IMR-90 (cell line): ENCODE measurements around the gene MRTFA. TPM values are rescaled to one million over a fixed set of nuclear protein-coding genes. Genes with fewer than 3 reads are reported as not detected.

Experiments
- ATAC-seq: fragments of 200-7000 bp; cut with Tn5 transposase; 2 replicates; pipeline ENCODE4 v1.9.1; 2020; ENCODE audit warnings: low read depth, mild to moderate bottlenecking, moderate library complexity
- BruUV-seq: library from RNA; stranded (reverse); fragments of 400-500 nt; replicated peaks from 2 replicates; lab custom pipeline; 2021; lab: Mats Ljungman, UMichigan
- CTCF ChIA-PET: fragments of 300-600 bp; formaldehyde crosslinking; extraction: SDS; loops from one replicate; lab custom pipeline; 2021; ENCODE audit warnings: antibody characterized with exemption; lab: Yijun Ruan, JAX
- POLR2A ChIA-PET: fragments of 300-600 bp; sonication (Branson Sonifier 250); formaldehyde crosslinking; loops from one replicate; lab custom pipeline; 2022; ENCODE audit warnings: antibody characterized with exemption; ENCODE audit not compliant: unreplicated experiment; lab: Charles Lee
- DNase-seq: peaks from one replicate; pipeline ENCODE4 v3.0.0; 2013
- H2AFZ ChIP-seq: replicated peaks from 2 replicates; pipeline ENCODE3; 2013; ENCODE audit warnings: low read length, mild to moderate bottlenecking; ENCODE audit not compliant: poor library complexity
- H2AK5ac ChIP-seq: 2 replicates; pipeline ENCODE4 v1.6.1; 2013; ENCODE audit warnings: low read depth, low read length, inconsistent platforms
- H2AK9ac ChIP-seq: replicated peaks from 2 replicates; pipeline ENCODE3; 2013; ENCODE audit warnings: mild to moderate bottlenecking, low read depth, low read length, moderate library complexity; ENCODE audit not compliant: poor library complexity
- H2BK120ac ChIP-seq: 2 replicates; pipeline ENCODE4 v1.6.1; 2013; ENCODE audit warnings: low read depth, low read length, inconsistent platforms
- H2BK15ac ChIP-seq: 3 replicates; pipeline ENCODE4 v1.6.1; 2013; ENCODE audit warnings: low read depth, low read length, inconsistent platforms
- H2BK20ac ChIP-seq: 2 replicates; pipeline ENCODE4 v1.6.1; 2013; ENCODE audit warnings: low read depth, mild to moderate bottlenecking, inconsistent platforms, low read length, moderate library complexity
- H2BK5ac ChIP-seq: 2 replicates; pipeline ENCODE4 v1.6.1; 2013; ENCODE audit warnings: mild to moderate bottlenecking, low read depth, low read length, inconsistent platforms; ENCODE audit not compliant: poor library complexity, severe bottlenecking
- H3K14ac ChIP-seq: replicated peaks from 2 replicates; pipeline ENCODE4 v1.6.1; 2013; ENCODE audit warnings: low read depth, low read length, inconsistent platforms
- H3K18ac ChIP-seq: 2 replicates; pipeline ENCODE4 v1.6.1; 2013; ENCODE audit warnings: low read depth, low read length, control low read depth
- H3K23ac ChIP-seq: 2 replicates; pipeline ENCODE4 v1.6.1; 2013; ENCODE audit warnings: low read depth, low read length, inconsistent platforms
- H3K27ac ChIP-seq: 2 replicates; pipeline ENCODE4 v1.5.1; 2013; ENCODE audit warnings: mild to moderate bottlenecking, control low read depth, low read length; ENCODE audit not compliant: insufficient read depth
- H3K27me3 ChIP-seq: 2 replicates; pipeline ENCODE4 v1.6.1; 2013; ENCODE audit warnings: low read length; ENCODE audit not compliant: control insufficient read depth, insufficient read depth
- H3K36me3 ChIP-seq: 2 replicates; pipeline ENCODE4 v1.6.1; 2013; ENCODE audit warnings: low read length, mixed read lengths; ENCODE audit not compliant: control insufficient read depth, insufficient read depth
- H3K4ac ChIP-seq: 2 replicates; pipeline ENCODE4 v1.6.1; 2013; ENCODE audit warnings: low read depth, low read length, inconsistent platforms
- H3K4me1 ChIP-seq: 2 replicates; pipeline ENCODE4 v1.6.1; 2013; ENCODE audit warnings: low read length, mixed read lengths; ENCODE audit not compliant: control insufficient read depth, insufficient read depth
- H3K4me2 ChIP-seq: 2 replicates; pipeline ENCODE4 v1.6.1; 2013; ENCODE audit warnings: low read depth, mild to moderate bottlenecking, control low read depth, low read length, moderate library complexity
- H3K4me3 ChIP-seq: 2 replicates; pipeline ENCODE4 v1.5.1; 2013; ENCODE audit warnings: low read depth, mild to moderate bottlenecking, control low read depth, low read length, moderate library complexity; ENCODE audit not compliant: insufficient read depth
- H3K56ac ChIP-seq: 2 replicates; pipeline ENCODE4 v1.6.1; 2013; ENCODE audit warnings: low read length, inconsistent platforms; ENCODE audit not compliant: insufficient read depth; ENCODE audit errors: extremely low read depth
- H3K79me1 ChIP-seq, 2 experiments: 2 replicates each; pipeline ENCODE4 v1.6.1; 2013; ENCODE audit warnings: low read length in 2 of 2, inconsistent platforms in 1 of 2, low read depth in 1 of 2
- H3K9ac ChIP-seq: 2 replicates; pipeline ENCODE4 v1.6.1; 2013; ENCODE audit warnings: low read depth, low read length, control low read depth
- H3K9me1 ChIP-seq: 2 replicates; pipeline ENCODE4 v1.6.1; 2013; ENCODE audit warnings: low read length, inconsistent platforms; ENCODE audit not compliant: insufficient read depth
- H3K9me3 ChIP-seq: 2 replicates; pipeline ENCODE4 v1.6.1; 2013; ENCODE audit warnings: low read length; ENCODE audit not compliant: control insufficient read depth, insufficient read depth
- H4K20me1 ChIP-seq: 2 replicates; pipeline ENCODE4 v1.6.1; 2013; ENCODE audit warnings: low read length, inconsistent platforms; ENCODE audit not compliant: insufficient read depth
- H4K5ac ChIP-seq: 2 replicates; pipeline ENCODE4 v1.6.1; 2013; ENCODE audit warnings: mild to moderate bottlenecking, low read depth, low read length, control low read depth
- H4K8ac ChIP-seq, 2 experiments: 2 replicates each; pipeline ENCODE4 v1.6.1; 2013; ENCODE audit warnings: low read depth in 2 of 2, low read length in 2 of 2, control low read depth in 1 of 2, inconsistent platforms in 1 of 2
- H4K91ac ChIP-seq: 2 replicates; pipeline ENCODE4 v1.6.1; 2013; ENCODE audit warnings: low read depth, low read length, inconsistent platforms; ENCODE audit not compliant: insufficient read depth
- CHD1 ChIP-seq: IDR thresholded peaks from 2 replicates; pipeline ENCODE4 v1.6.1; 2012; ENCODE audit warnings: low read depth, low read length, improper control_type of control experiment
- POLR2A ChIP-seq: IDR thresholded peaks from 2 replicates; pipeline ENCODE4 v1.6.1; 2012; ENCODE audit warnings: mild to moderate bottlenecking, low read depth, low read length
- RAD21 ChIP-seq: IDR thresholded peaks from 2 replicates; pipeline ENCODE4 v1.6.1; 2012; ENCODE audit warnings: low read length, improper control_type of control experiment
- WGBS, 2 experiments: methylation state at CpG; one replicate each; pipeline versions ENCODE4 v1.1.5 to v1.1.7; 2013; ENCODE audit warnings: missing lambda C conversion rate in 2 of 2; ENCODE audit not compliant: insufficient read length in 1 of 2; ENCODE audit errors: extremely low coverage in 2 of 2; 5-methylcytosine and 5-hydroxymethylcytosine counted together
- dilution Hi-C: fragments of 300-500 bp; cut with HindIII; formaldehyde crosslinking; loops from one replicate; pipeline ENCODE4 v1.14.3; 2018; ENCODE audit warnings: low sequenced_read_pairs; ENCODE audit not compliant: unreplicated experiment
- in situ Hi-C: fragments of 300-500 bp; cut with MboI; formaldehyde crosslinking; loops from 3 replicates; pipeline ENCODE4 v1.14.3; 2019; ENCODE audit warnings: low sequenced_read_pairs, inconsistent platforms, mixed read lengths
- intact Hi-C: fragments of 100-400 bp; cut with micrococcal nuclease; formaldehyde crosslinking; loops from 2 replicates; pipeline ENCODE4 v1.10.0; 2022
- polyA plus RNA-seq, 3 experiments: library from polyadenylated mRNA; depleted of rRNA; stranded (reverse); fragments of >200 nt; gene quantifications; 2 replicates each; pipeline ENCODE4 v1.2.3, GENCODE V29; 2012; ENCODE audit warnings: low replicate concordance in 1 of 3
- total RNA-seq: library from RNA; depleted of rRNA; stranded (reverse); fragments of >200 nt; gene quantifications from 2 replicates; pipeline ENCODE4 v1.2.3, GENCODE V29; 2012
- TF ChIP-seq, protein P1 (sequence below): conservative IDR thresholded peaks from 2 replicates; pipeline ENCODE4 v1.5.1; 2012; ENCODE audit warnings: mild to moderate bottlenecking, low read depth, low read length, improper control_type of control experiment

The MRTFA gene
- total and polyA plus RNA-seq, 2 of the 4 experiments (the other 2 are of a cell fraction): 12.5 to 17.2 TPM

DNA sequence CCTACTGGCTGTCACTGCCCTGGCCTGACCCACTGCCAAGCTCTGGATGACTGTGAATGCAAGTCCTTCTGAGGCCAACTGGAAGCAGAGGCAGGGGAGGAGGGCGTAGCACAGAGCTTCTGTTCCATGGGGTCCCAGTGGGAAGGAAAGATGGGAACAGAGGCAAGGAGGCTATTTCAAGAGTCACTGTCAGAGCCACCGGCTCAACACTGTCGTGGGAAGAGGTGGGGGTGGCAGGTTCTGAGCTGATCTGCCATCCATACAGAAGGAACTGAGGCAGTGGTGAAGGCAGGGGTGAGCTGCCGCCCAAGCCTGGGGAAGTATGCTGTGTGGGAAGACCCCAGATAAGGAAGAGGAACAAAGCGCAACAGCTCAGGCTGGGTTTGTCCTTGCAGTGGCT, 211.4 kb downstream of the MRTFA start:
- ChIA-PET CTCF (interaction anchor here (1.1 kb wide), 1 partner anchor 222 kb away, joined by 3 read pairs; no protein-coding TSS in a partner anchor), POLR2A (no interaction called here)
- Histone ChIP-seq H3K4ac (no peak overlapping the region), H3K14ac (no peak overlapping the region), H3K36me3 (peaks cover 86% of the 10 kb centered on the region), H3K9me1 (peaks cover 24% of the 10 kb centered on the region), H2AK9ac (peak overlapping the region; percentile 45), H3K23ac (no peak overlapping the region), H4K8ac (no peak overlapping the region), H3K9me3 (no peaks in the 10 kb centered on the region), H3K4me1 (peaks cover 4% of the 10 kb centered on the region; the same call in 1 of the 2 replicates), H3K56ac (no peak overlapping the region), H3K27ac (no peak overlapping the region), H2AFZ (no peak overlapping the region), H3K4me3 (no peak overlapping the region), H2BK5ac (no peak overlapping the region), H4K5ac (no peak overlapping the region), H3K9ac (no peak overlapping the region), H4K91ac (no peak overlapping the region), H3K79me1 (peaks cover 23 to 88% of the 10 kb centered on the region in 2 experiments), H3K18ac (no peak overlapping the region), H2BK120ac (no peak overlapping the region), H2BK20ac (no peak overlapping the region), H2BK15ac (no peak overlapping the region), H3K4me2 (no peak overlapping the region), H3K27me3 (no peaks in the 10 kb centered on the region), H4K20me1 (peaks cover 37% of the 10 kb centered on the region), H2AK5ac (no peak overlapping the region)
- no peak for DNase-seq
- TF ChIP-seq, protein P1, sequence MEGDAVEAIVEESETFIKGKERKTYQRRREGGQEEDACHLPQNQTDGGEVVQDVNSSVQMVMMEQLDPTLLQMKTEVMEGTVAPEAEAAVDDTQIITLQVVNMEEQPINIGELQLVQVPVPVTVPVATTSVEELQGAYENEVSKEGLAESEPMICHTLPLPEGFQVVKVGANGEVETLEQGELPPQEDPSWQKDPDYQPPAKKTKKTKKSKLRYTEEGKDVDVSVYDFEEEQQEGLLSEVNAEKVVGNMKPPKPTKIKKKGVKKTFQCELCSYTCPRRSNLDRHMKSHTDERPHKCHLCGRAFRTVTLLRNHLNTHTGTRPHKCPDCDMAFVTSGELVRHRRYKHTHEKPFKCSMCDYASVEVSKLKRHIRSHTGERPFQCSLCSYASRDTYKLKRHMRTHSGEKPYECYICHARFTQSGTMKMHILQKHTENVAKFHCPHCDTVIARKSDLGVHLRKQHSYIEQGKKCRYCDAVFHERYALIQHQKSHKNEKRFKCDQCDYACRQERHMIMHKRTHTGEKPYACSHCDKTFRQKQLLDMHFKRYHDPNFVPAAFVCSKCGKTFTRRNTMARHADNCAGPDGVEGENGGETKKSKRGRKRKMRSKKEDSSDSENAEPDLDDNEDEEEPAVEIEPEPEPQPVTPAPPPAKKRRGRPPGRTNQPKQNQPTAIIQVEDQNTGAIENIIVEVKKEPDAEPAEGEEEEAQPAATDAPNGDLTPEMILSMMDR: no peak
- TF ChIP-seq CHD1 (no peak), RAD21 (no peak), POLR2A (no peak)
- WGBS, 2 experiments: 100% methylated on average over 3 of the region's 5 CpGs; no CpG with 5 or more reads in 1 of the 2 experiments
- intact Hi-C loops: no loop called here
- dilution Hi-C loops: no loop called here
- ATAC-seq: no peak
- in situ Hi-C loops: loop anchor here (25.0 kb wide), 1 partner anchor 462 kb away; no protein-coding TSS in a partner anchor
- BruUV-seq: no TSS peak
